ENCODE results near the gene TMEM272. TPM values are rescaled to one million over a fixed set of nuclear protein-coding genes. Genes with fewer than 3 reads are reported as not detected.

TMEM272 gene
- total and polyA plus RNA-seq, 2 donors from 2014 or later: 0.19 to 0.28 TPM

- Histone ChIP-seq H3K4me3 (ENCODE audit: low read length in 3 of 3) (no peak overlapping the region), H3K27ac (ENCODE audit: low read depth in 2 of 2, low read length in 2 of 2) (no peak overlapping the region), H3K4me1 (ENCODE audit: control insufficient read depth in 2 of 3, insufficient read depth in 2 of 3, low read depth in 1 of 3, low read length in 3 of 3) (peaks cover 0 to 15% (median 4%) of the 10 kb centered on the region in 3 donors), H3K36me3 (ENCODE audit: control insufficient read depth in 2 of 3, insufficient read depth in 3 of 3, low read length in 3 of 3) (peaks cover 0 to 6% (median 3%) of the 10 kb centered on the region in 3 donors), H3K9me3 (ENCODE audit: control insufficient read depth in 2 of 3, insufficient read depth in 1 of 3, low read length in 3 of 3) (no peaks in the 10 kb centered on the region), H3K9ac (ENCODE audit: low read length in 3 of 3) (no peak overlapping the region), H3K27me3 (ENCODE audit: control insufficient read depth, insufficient read depth, low read length) (no peaks in the 10 kb centered on the region)
- no peak for TF ChIP-seq CTCF (IDR thresholded peaks at IDR 0.05; ENCODE audit: borderline replicate concordance, extremely low read depth, insufficient read depth)
- FAIRE-seq (no peak), DNase-seq (no peak)
- intact Hi-C loops (cut with DNase I): no loop called here
Measured at GRCh38 chr13:51772781-51773180, 72.2 kb downstream of the TMEM272 start.

- FAIRE-seq (no peak), DNase-seq (no peak)
- H3K27me3 ChIP-seq (ENCODE audit: control insufficient read depth, insufficient read depth, low read length): no peaks in the 10 kb centered on the region
- intact Hi-C loops (cut with DNase I): no loop called here
- H3K4me3 ChIP-seq (ENCODE audit: low read length in 3 of 3): no peak overlapping the region
- H3K27ac ChIP-seq (ENCODE audit: low read depth in 2 of 2, low read length in 2 of 2): no peak overlapping the region
- peaks cover 0 to 6% (median 5%) of the 10 kb centered on the region in 3 donors for H3K36me3 ChIP-seq (ENCODE audit: control insufficient read depth in 2 of 3, insufficient read depth in 3 of 3, low read length in 3 of 3)
- H3K9me3 ChIP-seq (ENCODE audit: control insufficient read depth in 2 of 3, insufficient read depth in 1 of 3, low read length in 3 of 3): no peaks in the 10 kb centered on the region
- H3K9ac ChIP-seq (ENCODE audit: low read length in 3 of 3): no peak overlapping the region
- H3K4me1 ChIP-seq (ENCODE audit: control insufficient read depth in 2 of 3, insufficient read depth in 2 of 3, low read depth in 1 of 3, low read length in 3 of 3): peaks cover 0 to 15% (median 4%) of the 10 kb centered on the region in 3 donors
- TF ChIP-seq CTCF (IDR thresholded peaks at IDR 0.05; ENCODE audit: borderline replicate concordance, extremely low read depth, insufficient read depth): no peak
Measured at GRCh38 chr13:51772105-51772455, 72.9 kb downstream of the TMEM272 start.

GRCh38 chr13:51771418-51772104 lies 73.4 kb downstream of the TMEM272 start:
- peak overlapping the region in 1 of 2 donors; percentile 26 for H3K27ac ChIP-seq (ENCODE audit: low read depth in 2 of 2, low read length in 2 of 2)
- no peak overlapping the region for H3K9ac ChIP-seq (ENCODE audit: low read length in 3 of 3)
- H3K9me3 ChIP-seq (ENCODE audit: control insufficient read depth in 2 of 3, insufficient read depth in 1 of 3, low read length in 3 of 3): no peaks in the 10 kb centered on the region
- peaks cover 0 to 15% (median 4%) of the 10 kb centered on the region in 3 donors for H3K4me1 ChIP-seq (ENCODE audit: control insufficient read depth in 2 of 3, insufficient read depth in 2 of 3, low read depth in 1 of 3, low read length in 3 of 3)
- no peak for TF ChIP-seq CTCF (IDR thresholded peaks at IDR 0.05; ENCODE audit: borderline replicate concordance, extremely low read depth, insufficient read depth)
- DNase-seq (no peak), FAIRE-seq (no peak)
- no peaks in the 10 kb centered on the region for H3K27me3 ChIP-seq (ENCODE audit: control insufficient read depth, insufficient read depth, low read length)
- no peak overlapping the region for H3K4me3 ChIP-seq (ENCODE audit: low read length in 3 of 3)
- H3K36me3 ChIP-seq (ENCODE audit: control insufficient read depth in 2 of 3, insufficient read depth in 3 of 3, low read length in 3 of 3): peaks cover 0 to 10% (median 6%) of the 10 kb centered on the region in 3 donors
- intact Hi-C loops (cut with DNase I): no loop called here

Data from kidney (tissue), 14 donors.